Measurements from ENCODE around the gene LAMA4.
"Not testable (repeated sequence)": the region's sequence is repeated elsewhere in the genome, so short reads cannot be mapped to it uniquely, and the experiment has no call there.

LAMA4 gene

DNA sequence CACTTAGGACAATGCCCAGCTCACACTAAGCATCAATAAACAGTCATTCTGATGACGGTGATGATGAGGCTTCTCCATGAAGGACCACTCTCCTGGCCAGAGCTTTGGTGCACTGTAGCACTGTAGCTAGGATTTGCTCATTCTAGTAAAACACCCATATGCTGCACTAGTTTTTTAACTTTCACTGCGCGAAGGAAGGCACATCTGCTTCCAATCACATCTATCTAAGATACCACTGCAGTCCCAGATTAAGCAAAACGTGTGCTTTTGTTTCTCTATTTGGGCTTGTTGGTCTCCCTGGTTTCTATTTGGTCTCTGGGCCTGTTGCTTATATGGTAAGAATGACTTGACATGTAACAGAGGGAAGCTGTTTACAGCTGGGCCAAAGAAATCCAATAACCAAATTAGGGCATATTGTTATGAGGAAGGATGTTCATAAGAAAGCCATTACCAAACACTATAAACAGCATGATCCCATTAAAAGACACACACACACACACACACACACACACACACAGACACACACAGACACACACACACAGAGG, 104.6 kb downstream of the LAMA4 start:
- DNase-seq (ENCODE audit: low read depth), result no peak

DNA sequence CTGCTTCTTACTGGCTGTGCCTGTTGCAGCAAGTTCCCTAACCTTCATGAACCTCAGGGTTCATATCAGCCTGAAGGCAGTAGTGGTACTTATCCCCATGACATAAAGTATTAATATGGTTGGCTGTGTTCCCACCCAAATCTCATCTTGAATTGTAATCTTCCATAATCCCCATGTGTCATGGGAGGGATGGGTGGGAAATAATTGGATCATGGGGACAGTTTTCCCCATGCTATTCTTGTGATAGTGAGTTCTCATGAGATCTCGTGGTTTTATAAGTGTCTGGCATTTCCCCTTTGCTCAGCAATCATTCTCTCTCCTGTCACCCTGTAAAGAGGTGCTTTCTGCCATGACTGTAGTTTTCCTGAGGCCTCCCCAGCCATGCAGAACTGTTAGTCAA, 105.1 kb downstream of the LAMA4 start:
- DNase-seq (ENCODE audit: low read depth), result no peak

DNA sequence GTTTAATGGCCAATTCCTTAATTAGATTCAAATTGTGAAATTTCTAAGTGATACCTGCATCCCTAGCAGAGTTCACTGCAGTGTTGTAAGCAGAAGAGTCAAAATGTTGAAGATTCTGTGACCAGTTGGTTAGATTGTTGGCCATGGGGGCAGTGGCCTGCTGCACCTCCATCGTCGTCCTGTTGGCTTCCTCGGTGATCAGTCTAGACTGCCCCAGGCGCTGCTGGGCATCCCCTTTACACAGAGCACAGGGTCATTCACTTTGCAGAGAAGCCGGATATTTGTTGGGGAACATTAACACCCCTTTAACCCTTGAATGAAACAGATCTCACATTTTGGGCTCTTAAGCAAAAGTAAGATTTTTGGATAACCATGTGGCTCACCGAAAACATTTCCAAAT, 106.3 kb downstream of the LAMA4 start:
- no peak for DNase-seq (ENCODE audit: low read depth)

GRCh38 chr6:112145080-112145573, 109.2 kb downstream of the LAMA4 start:
- DNase-seq (ENCODE audit: low read depth), result no peak

- no peak for DNase-seq (ENCODE audit: low read depth)
These were observed 110.0 kb downstream of the LAMA4 start for GRCh38 chr6:112144145-112144926.

GRCh38 chr6:112141707-112142106, 112.7 kb downstream of the LAMA4 start:
- DNase-seq (ENCODE audit: low read depth), result no peak

- DNase-seq (ENCODE audit: low read depth), result no peak
These were observed 115.3 kb downstream of the LAMA4 start for GRCh38 chr6:112139052-112139451.

DNA sequence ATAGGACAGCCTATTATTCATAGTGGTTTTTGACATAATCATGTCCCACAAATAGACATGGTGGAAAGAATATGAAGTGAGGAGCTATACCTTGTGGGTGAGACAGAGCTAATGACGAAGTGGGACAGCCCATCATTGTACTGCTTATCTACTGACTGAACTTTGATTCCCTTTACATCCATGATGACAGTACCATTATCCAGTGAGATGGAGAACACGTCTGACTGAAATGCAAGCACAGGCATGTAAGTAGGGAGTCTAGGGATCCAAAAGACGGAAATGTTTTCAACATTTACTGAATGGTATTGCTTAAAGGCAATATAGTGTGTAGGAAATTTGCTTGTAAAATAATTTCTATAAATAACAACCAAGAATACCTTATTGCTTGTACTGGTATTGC, 123.5 kb downstream of the LAMA4 start:
- no peak for DNase-seq (ENCODE audit: low read depth)

DNA sequence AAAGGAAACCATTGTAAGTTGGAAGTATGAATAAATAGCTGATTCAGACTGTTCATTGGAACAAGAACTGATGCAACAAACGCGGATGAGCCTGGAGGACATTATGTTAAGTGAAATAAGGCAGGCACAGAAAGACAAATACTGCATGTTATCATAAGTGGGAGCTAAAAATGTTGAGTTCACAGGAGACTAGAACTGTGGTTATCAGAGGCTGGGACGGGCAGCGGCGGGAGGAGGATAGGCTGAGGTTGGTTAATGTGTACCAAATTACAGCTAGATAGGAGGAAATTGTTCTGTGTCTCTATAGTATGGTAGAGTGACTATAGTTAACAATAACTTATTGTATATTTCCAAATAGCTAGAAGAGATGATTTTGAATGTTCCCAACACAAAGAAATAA, 126.2 kb downstream of the LAMA4 start:
- DNase-seq (ENCODE audit: low read depth), result no peak

DNA sequence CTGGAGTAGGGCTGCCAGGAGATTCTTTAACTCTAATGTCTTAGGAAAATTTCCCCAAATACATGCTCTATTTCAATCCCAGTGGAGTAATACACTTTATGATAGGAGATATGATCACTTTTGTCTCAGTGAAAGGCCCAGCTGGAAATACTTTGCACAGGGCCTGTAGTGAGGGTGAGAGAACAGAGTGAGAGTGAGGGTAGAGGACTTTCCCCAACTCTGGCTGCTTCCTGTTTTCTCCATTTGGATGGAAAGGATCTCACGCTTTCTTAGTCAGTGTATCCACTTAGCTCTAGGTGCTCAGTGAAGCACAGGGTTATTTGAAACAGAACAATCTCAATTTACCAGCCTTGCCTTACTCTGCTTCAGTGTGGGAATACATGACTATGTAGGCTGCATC, 130.4 kb downstream of the LAMA4 start:
- no peak for DNase-seq (ENCODE audit: low read depth)

GRCh38 chr6:112122756-112123155, 131.6 kb downstream of the LAMA4 start:
- DNase-seq (ENCODE audit: low read depth), result no peak

DNA sequence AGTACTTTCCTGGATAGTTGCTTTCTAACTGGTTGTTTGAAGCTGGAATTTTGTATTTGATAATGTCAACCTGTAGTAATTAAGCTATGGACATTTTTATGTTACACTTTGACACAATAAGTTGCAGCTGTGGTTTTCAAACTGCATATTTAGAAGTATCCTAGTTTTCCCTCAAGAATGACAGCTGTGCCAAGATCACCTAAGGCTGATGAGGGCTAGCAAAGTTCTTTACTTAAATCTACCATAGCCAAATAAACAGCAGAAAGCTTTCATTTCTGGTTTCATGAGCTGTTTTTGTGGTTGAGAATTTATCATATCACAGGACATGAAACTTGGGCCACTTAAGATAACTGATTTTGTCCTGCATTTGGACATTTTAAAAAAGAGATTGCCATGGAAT, 136.3 kb downstream of the LAMA4 start:
- DNase-seq (ENCODE audit: low read depth), result no peak

GRCh38 chr6:112117554-112117953, 136.8 kb downstream of the LAMA4 start:
- DNase-seq (ENCODE audit: low read depth), result no peak

DNA sequence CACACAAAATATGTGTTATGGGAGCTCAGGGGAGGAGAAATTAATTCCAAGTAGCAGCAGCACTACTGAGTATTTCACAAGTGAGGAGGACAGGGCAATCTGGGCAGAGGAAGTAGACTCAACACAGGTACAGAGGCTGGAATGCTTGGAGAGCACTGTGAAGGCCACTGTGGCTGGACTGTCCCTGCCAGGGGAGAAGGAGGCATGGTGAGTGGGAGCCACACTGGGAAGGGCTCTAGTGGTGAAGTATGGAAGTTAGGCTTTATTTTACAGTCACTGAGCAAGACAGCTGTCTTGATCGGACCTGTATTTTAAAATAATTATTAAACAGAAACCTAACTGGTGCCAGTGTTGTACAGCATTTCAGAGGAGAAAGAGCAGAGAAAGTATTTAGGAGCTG, 138.1 kb downstream of the LAMA4 start:
- no peak for DNase-seq (ENCODE audit: low read depth)

GRCh38 chr6:112114577-112115223, 139.7 kb downstream of the LAMA4 start:
- no peak for DNase-seq (ENCODE audit: low read depth)

DNA sequence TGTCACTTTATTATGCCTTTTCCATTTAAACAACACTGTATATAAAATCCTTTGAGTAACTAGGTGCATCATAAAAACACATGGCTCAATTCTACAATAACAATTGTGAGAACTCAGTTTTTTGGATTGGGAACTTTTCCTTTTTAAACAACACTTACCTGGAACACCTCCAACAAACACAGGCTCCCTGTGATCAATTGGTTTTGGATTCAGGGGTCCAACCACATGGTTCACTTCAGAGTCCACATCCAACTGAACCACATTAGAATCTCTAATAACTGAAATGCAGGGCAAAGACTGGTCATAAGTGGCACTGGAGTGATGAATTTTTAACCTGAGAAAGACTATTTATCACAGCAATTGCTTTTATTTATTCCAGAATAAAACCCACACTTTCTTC, 140.4 kb downstream of the LAMA4 start:
- DNase-seq (ENCODE audit: low read depth), result no peak

DNA sequence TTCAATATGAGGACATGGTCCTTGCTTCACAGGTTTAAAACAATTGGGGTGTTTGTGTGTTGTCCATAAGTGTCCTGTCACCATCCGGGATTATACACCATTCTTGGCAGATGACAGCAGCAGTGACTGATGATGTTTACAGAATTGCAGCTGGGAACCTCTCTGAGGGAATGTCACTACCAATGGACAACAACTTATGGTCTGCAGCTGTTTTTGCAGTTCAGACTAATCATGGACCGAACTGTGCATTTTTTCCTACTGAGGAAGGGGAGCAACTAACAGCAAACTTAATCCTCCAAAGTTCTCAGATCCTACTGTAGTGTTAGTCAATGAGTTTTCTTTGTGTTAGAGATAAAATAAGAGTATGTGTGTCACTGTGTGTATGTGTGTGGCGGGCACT, 140.9 kb downstream of the LAMA4 start:
- no peak for DNase-seq (ENCODE audit: low read depth)

DNA sequence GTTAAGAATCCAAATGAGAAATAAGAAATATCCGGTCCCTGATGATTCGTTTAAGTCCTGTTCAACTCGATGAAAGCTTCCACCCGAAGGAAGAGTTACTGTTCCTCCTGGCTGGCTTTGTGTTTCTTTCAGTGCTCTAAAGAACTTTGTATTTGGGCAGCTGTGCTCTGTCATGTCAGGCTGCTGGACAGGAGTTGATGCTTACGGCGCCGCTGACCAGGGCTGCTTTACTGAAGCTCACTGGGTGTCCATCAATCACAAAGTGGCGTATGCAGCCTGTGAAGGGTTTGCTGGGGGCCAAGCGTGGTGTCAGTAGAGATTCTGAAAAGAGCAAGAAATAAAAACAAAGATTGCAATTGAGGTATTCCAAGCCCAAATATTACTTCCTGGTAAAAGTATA, 145.1 kb downstream of the LAMA4 start:
- DNase-seq (ENCODE audit: low read depth), result no peak

DNA sequence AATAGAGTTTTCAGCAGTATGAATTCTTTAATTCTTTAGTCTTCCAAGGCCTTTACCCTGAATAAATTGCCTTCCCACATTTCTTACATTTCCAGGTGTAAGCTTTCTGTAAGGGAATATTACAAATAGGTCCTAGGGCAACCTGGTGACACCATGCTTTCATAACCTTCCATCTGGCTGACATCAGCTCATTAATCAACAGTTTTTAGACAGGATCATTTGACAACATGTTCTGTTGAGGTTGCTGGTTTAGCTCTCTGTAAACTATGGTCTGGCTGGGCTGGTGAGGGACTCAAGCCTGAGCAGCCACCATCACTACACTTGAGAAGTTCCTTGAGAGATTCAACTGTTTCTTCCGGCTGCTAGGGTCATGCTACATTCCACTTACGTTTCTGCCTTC, 147.8 kb downstream of the LAMA4 start:
- DNase-seq (ENCODE audit: low read depth), result no peak

DNA sequence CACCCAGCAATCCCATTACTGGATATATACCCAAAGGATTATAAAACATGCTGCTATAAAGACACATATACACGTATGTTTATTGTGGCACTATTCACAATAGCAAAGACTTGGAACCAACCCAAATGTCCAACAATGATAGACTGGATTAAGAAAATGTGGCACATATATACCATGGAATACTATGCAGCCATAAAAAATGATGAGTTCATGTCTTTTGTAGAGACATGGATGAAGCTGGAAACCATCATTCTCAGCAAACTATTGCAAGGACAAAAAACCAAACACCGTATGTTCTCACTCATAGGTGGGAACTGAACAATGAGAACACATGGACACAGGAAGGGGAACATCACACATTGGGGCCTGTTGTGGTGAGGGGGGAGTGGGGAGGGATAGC, 148.3 kb downstream of the LAMA4 start:
- DNase-seq (ENCODE audit: low read depth), result not testable (repeated sequence)

- no peak for DNase-seq (ENCODE audit: low read depth)
These were observed 153.8 kb downstream of the LAMA4 start for GRCh38 chr6:112100561-112100960.

DNA sequence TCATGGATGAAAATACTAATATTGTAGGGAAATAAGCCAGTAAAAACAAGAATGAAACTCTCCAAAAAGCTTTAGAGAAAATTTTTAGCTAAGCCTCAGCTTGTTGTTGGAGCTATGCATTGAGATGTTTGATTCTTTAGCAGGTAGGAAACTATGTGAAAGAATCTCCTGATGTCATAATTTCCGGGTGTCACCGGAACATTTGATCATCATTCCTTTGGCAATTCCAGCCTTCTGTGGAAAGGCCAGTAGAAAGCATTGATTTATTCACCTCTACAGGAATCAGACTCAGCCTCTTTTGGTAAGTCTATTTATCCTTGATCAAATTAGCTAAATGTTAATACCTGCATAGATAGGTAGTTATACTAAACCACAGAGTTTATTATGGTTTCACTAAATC, 157.5 kb downstream of the LAMA4 start:
- no peak for DNase-seq (ENCODE audit: low read depth)

- no peak for DNase-seq (ENCODE audit: low read depth)
These were observed 166.5 kb downstream of the LAMA4 start for GRCh38 chr6:112087916-112088315.

Measured in stimulated activated CD8-positive, alpha-beta memory T cell treated with anti-CD3 and anti-CD28 coated beads, Interleukin-15, amount 100 ng/mL, for 24 hours (primary cell).